OCI-LY3 (cell line): ENCODE measurements around the gene F10.

Source experiments
- H2AFZ ChIP-seq: fragments of 200-600, 300-600 bp; shearing (Covaris generic); 2 replicates; pipeline ENCODE4 v1.6.0; 2014; ENCODE audit warnings: antibody characterized with exemption, low read depth, low read length
- H3K27ac ChIP-seq: fragments of 200-600, 300-600 bp; sonication (generic); 2 replicates; pipeline ENCODE4 v1.5.1; 2014; ENCODE audit warnings: mild to moderate bottlenecking, low read length, moderate library complexity, mixed read lengths
- H3K27me3 ChIP-seq: fragments of 200-600, 300-600 bp; sonication (generic); 2 replicates; pipeline ENCODE4 v1.6.1; 2014; ENCODE audit warnings: low read depth, low read length, mixed read lengths
- H3K36me3 ChIP-seq: fragments of 200-600, 300-600 bp; sonication (generic); replicated peaks from 2 replicates; pipeline ENCODE3; 2014; ENCODE audit warnings: low read depth, low read length, mixed read lengths
- H3K4me1 ChIP-seq: fragments of 300-600, 200-600 bp; sonication (generic); 2 replicates; pipeline ENCODE4 v1.6.1; 2014; ENCODE audit warnings: low read length, mixed read lengths
- H3K4me2 ChIP-seq: fragments of 200-600, 300-600 bp; sonication (generic); 2 replicates; pipeline ENCODE4 v1.6.1; 2014; ENCODE audit warnings: low read length, mixed read lengths
- H3K4me3 ChIP-seq: fragments of 300-600, 200-600 bp; sonication (generic); 2 replicates; pipeline ENCODE4 v1.5.1; 2014; ENCODE audit warnings: antibody characterized with exemption, mild to moderate bottlenecking, low read length, moderate library complexity
- H3K79me2 ChIP-seq: fragments of 300-600, 200-600 bp; shearing (Covaris generic); 2 replicates; pipeline ENCODE4 v1.6.1; 2014; ENCODE audit warnings: mild to moderate bottlenecking, low read length, mixed read lengths
- H3K9ac ChIP-seq: fragments of 300-600, 200-600 bp; shearing (Covaris generic); 2 replicates; pipeline ENCODE4 v1.6.0; 2014; ENCODE audit warnings: mild to moderate bottlenecking, low read length, moderate library complexity
- H3K9me3 ChIP-seq: fragments of 200-600, 300-600 bp; shearing (Covaris generic); 2 replicates; pipeline ENCODE4 v1.6.1; 2014; ENCODE audit warnings: low read length, mixed read lengths; ENCODE audit not compliant: insufficient read depth
- H4K20me1 ChIP-seq: fragments of 200-600, 300-600 bp; sonication (generic); 2 replicates; pipeline ENCODE4 v1.6.1; 2016; ENCODE audit warnings: low read length, mixed read lengths; ENCODE audit not compliant: insufficient read depth
- CTCF ChIP-seq: fragments of 200-600, 300-600 bp; sonication (generic); IDR thresholded peaks from 2 replicates; pipeline ENCODE4 v1.5.1; 2014; ENCODE audit warnings: antibody characterized with exemption, low read length, low read depth
- EZH2phosphoT487 ChIP-seq: fragments of 200-600 bp; shearing (Covaris generic); IDR thresholded peaks from 2 replicates; pipeline ENCODE4 v1.6.1; 2018; ENCODE audit warnings: antibody characterized with exemption, mixed run types, low read depth

F10 gene

DNA sequence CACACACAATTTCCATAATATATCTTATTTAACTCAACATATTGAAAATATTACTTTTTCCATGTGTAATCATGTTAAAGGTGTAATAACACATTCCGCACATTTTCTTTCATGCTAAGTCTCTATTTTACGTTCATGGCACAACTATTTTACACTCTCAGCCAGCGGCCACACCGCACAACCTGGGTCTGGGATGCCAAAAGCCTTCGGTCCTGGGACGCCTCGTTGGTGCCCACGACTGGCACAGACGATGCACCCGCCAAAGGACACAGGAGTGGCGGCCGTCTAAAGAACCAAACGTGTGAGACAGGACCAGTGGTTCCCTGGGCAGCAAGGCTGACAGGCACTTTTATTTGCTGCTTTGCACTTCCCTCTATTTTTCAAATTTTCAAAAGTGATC is 25.8 kb downstream of the F10 start:
- Histone ChIP-seq H2AFZ (no peak overlapping the region), H3K4me3 (no peak overlapping the region), H3K79me2 (no peaks in the 10 kb centered on the region), H3K9me3 (no peaks in the 10 kb centered on the region; the same call in 1 of the 2 replicates), H4K20me1 (no peaks in the 10 kb centered on the region), H3K4me1 (peaks cover 1% of the 10 kb centered on the region), H3K9ac (no peak overlapping the region), H3K27ac (no peak overlapping the region), H3K36me3 (no peaks in the 10 kb centered on the region), H3K27me3 (peaks cover 8% of the 10 kb centered on the region; the same call in 1 of the 2 replicates), H3K4me2 (no peak overlapping the region)
- no peak for TF ChIP-seq EZH2phosphoT487
- no peak for TF ChIP-seq CTCF

GRCh38 chr13:113148940-113149503 is 26.4 kb downstream of the F10 start:
- Histone ChIP-seq H3K9me3 (no peaks in the 10 kb centered on the region; the same call in 1 of the 2 replicates), H3K4me1 (peaks cover 3% of the 10 kb centered on the region), H3K9ac (no peak overlapping the region), H3K4me2 (no peak overlapping the region), H4K20me1 (no peaks in the 10 kb centered on the region), H3K79me2 (no peaks in the 10 kb centered on the region), H3K27me3 (peaks cover 8% of the 10 kb centered on the region; the same call in 1 of the 2 replicates), H2AFZ (no peak overlapping the region), H3K27ac (no peak overlapping the region), H3K4me3 (no peak overlapping the region), H3K36me3 (no peaks in the 10 kb centered on the region)
- TF ChIP-seq CTCF = no peak
- no peak for TF ChIP-seq EZH2phosphoT487

DNA sequence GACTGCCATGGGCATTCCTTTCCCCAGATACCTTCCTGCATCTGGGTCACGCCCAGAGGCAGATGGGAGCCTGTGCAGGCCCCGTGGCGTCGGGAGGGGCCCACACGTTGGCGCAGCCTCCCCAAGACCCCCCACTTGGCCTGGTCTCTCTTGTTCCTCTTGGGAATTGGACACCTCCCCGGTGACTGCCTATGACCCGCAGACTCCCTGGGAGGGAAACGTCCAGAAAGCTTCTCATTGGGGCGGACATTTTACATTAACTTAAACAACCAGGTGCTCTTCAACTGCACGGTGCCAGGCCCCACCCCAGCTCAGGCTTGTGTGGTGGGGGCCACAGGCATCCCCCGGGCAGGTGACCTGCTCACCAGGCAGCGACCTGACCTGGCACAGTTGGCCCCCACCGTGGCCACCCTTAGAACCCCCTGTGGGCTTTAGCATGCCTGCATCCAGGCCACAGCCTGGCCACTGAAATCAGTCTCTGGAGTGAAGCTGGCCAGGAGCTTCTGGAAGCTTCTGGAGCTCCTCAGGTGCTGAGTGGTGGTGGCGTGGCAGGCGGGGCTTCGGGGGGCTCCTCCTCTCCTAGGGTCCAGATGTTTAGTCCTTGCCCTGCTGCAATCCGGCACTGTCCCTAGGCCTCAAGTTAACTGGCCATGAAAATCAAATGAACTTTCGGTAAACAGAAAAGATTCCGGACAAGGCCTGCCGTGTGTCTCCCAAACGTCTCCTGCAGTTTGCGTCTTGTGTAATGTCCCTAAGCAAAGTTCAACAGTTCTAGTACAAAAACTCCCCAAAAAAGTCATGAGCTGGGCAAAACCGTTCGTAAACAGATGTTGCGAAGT is 27.3 kb downstream of the F10 start:
- Histone ChIP-seq H3K79me2 (no peaks in the 10 kb centered on the region), H3K9ac (no peak overlapping the region), H2AFZ (no peak overlapping the region), H4K20me1 (no peaks in the 10 kb centered on the region), H3K4me1 (peaks cover 6% of the 10 kb centered on the region), H3K27me3 (peaks cover 8% of the 10 kb centered on the region; the same call in 1 of the 2 replicates), H3K36me3 (no peaks in the 10 kb centered on the region), H3K4me2 (no peak overlapping the region), H3K27ac (no peak overlapping the region), H3K9me3 (no peaks in the 10 kb centered on the region), H3K4me3 (no peak overlapping the region)
- no peak for TF ChIP-seq CTCF
- no peak for TF ChIP-seq EZH2phosphoT487

DNA sequence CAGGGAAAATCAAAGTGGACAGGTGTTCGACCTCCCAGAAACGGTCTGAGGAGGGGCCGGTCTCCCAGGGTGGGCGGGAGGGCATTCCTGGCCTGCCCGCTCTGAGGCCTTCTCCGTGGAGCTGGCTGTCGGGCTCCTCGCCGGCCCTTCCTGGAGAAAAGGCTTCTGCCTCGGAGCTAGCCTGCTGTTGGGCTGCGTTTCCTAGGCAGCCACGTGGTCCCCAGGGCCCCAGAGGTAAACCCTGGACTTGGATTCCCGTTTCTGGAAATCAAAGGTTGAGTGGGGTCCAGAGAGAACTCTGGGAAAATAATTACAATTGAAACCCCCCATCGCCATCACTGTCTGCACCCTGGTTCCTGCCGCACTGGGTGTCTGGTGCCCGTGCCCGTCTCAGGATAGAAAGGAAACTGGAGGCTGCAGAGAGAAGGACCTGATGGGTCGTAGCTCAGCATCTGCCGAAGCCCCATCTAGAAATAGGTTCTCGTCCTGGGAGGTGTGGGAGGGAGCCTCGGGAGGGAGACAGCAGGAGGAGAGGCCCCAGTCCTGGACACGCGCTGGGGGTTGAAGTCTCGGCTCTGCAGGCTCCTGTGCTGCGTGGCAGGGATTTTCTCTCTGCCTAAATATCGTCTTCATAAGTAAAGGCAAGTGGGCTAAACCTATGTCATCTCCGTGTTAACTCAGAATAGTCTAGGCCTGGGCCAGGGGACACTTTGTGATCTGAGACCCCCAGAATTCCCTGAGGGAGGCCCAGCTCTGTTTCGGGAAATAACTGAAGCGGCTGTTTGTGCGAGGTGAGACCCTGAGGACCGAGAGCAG is 28.2 kb downstream of the F10 start:
- peaks cover 6% of the 10 kb centered on the region for H3K4me1 ChIP-seq
- H4K20me1 ChIP-seq = no peaks in the 10 kb centered on the region
- H2AFZ ChIP-seq = no peak overlapping the region
- H3K4me3 ChIP-seq = no peak overlapping the region
- H3K27me3 ChIP-seq = peaks cover 8% of the 10 kb centered on the region; the same call in 1 of the 2 replicates
- no peaks in the 10 kb centered on the region for H3K36me3 ChIP-seq
- H3K27ac ChIP-seq = no peak overlapping the region
- 0 out of 2 replicates have a peak, but pooled peaks cover 3% of the 10 kb centered on the region for H3K9me3 ChIP-seq
- TF ChIP-seq EZH2phosphoT487 (no peak), CTCF (no peak)
- H3K4me2 ChIP-seq = no peak overlapping the region
- no peak overlapping the region for H3K9ac ChIP-seq
- H3K79me2 ChIP-seq = no peaks in the 10 kb centered on the region
